SU-DHL-6 (cell line): Measurements from ENCODE around the gene SCYL2.

Experiments used
- EZH2phosphoT487 ChIP-seq: fragments of 200-600 bp; sonication (generic), shearing (Covaris generic); conservative IDR thresholded peaks from 2 replicates; pipeline ENCODE4 v1.6.1; 2018; ENCODE audit warnings: mild to moderate bottlenecking, antibody characterized with exemption, low read length, moderate library complexity, mixed read lengths
- TF ChIP-seq, protein P1 (sequence below): fragments of 200-600 bp; sonication (generic); IDR thresholded peaks from one replicate; pipeline ENCODE4 v1.5.1; 2017; ENCODE audit warnings: antibody characterized with exemption, mild to moderate bottlenecking, low read length, moderate library complexity; ENCODE audit not compliant: insufficient read depth, poor library complexity, severe bottlenecking

DNA sequence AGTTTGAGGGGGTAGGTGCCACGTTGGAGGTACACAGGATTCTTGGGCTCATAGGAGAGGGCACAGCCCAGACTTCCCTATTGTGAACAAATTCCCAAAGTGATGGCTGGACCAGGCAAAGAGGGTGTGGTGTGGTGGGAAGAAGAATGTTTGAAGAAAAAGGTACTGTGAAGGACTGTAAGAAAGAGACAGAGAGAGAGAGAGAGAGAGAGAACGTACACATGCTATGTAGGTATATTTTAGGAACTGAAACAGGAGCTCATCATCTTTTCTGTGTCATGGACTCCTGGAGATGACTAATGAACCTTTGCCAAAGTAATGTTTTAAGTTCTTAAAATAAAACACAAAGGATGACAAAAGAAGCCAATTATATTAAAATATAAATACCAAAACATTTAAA, 114.4 kb downstream of the SCYL2 start:
- TF ChIP-seq, protein P1, sequence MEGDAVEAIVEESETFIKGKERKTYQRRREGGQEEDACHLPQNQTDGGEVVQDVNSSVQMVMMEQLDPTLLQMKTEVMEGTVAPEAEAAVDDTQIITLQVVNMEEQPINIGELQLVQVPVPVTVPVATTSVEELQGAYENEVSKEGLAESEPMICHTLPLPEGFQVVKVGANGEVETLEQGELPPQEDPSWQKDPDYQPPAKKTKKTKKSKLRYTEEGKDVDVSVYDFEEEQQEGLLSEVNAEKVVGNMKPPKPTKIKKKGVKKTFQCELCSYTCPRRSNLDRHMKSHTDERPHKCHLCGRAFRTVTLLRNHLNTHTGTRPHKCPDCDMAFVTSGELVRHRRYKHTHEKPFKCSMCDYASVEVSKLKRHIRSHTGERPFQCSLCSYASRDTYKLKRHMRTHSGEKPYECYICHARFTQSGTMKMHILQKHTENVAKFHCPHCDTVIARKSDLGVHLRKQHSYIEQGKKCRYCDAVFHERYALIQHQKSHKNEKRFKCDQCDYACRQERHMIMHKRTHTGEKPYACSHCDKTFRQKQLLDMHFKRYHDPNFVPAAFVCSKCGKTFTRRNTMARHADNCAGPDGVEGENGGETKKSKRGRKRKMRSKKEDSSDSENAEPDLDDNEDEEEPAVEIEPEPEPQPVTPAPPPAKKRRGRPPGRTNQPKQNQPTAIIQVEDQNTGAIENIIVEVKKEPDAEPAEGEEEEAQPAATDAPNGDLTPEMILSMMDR = no peak
- TF ChIP-seq EZH2phosphoT487 = no peak
